CMK (cell line): Measurements from ENCODE around the gene BCS1L.

ENCODE experiments used
- DNase-seq: peaks from one replicate; pipeline ENCODE4 v3.0.0-alpha.2; 2010; ENCODE audit warnings: low read depth

BCS1L gene

GRCh38 chr2:218659258-218659987 is at the start of gene BCS1L, which contains the start of gene ZNF142:
BCS1L (plus strand) TSS chr2:218659683; CDS start chr2:218660988, 1,305 bp downstream.
ZNF142 (minus strand) TSS chr2:218659623; CDS start chr2:218656429, 3,194 bp downstream.
- DNase-seq: peak; percentile 88

GRCh38 chr2:218615868-218616315 is 43.6 kb upstream of the BCS1L start:
- no peak for DNase-seq

- no peak for DNase-seq
Observed at GRCh38 chr2:218618102-218618860, 41.2 kb upstream of the BCS1L start.

- no peak for DNase-seq
Observed at GRCh38 chr2:218621007-218621406, 38.5 kb upstream of the BCS1L start.

- DNase-seq: no peak
Observed at GRCh38 chr2:218622606-218623365, 36.7 kb upstream of the BCS1L start.

- no peak for DNase-seq
Observed at GRCh38 chr2:218623366-218623705, 36.1 kb upstream of the BCS1L start.

GRCh38 chr2:218626369-218626768 is 33.1 kb upstream of the BCS1L start:
- no peak for DNase-seq

- no peak for DNase-seq
Observed at GRCh38 chr2:218627939-218628338, 31.5 kb upstream of the BCS1L start.

GRCh38 chr2:218631837-218632236 is 27.6 kb upstream of the BCS1L start:
- no peak for DNase-seq

GRCh38 chr2:218635719-218636118 is 23.8 kb upstream of the BCS1L start:
- DNase-seq: no peak

GRCh38 chr2:218638372-218638771 is 21.1 kb upstream of the BCS1L start:
- DNase-seq: no peak

- DNase-seq: no peak
Observed at GRCh38 chr2:218642121-218642656, 17.3 kb upstream of the BCS1L start.

- no peak for DNase-seq
Observed at GRCh38 chr2:218642786-218643185, 16.7 kb upstream of the BCS1L start.

GRCh38 chr2:218643751-218644310 is 15.7 kb upstream of the BCS1L start:
- DNase-seq: no peak

GRCh38 chr2:218644721-218645120 is 14.8 kb upstream of the BCS1L start:
- DNase-seq: no peak

- no peak for DNase-seq
Observed at GRCh38 chr2:218645126-218645525, 14.4 kb upstream of the BCS1L start.

- DNase-seq: peak; percentile 33
Observed at GRCh38 chr2:218648088-218648786, 11.2 kb upstream of the BCS1L start.

GRCh38 chr2:218648787-218649100 is 10.7 kb upstream of the BCS1L start:
- no peak for DNase-seq

GRCh38 chr2:218655751-218656150 is 3.7 kb upstream of the BCS1L start:
- no peak for DNase-seq

- DNase-seq: peak; percentile 25
Observed at GRCh38 chr2:218658671-218659257, 719 bp upstream of the BCS1L start.

GRCh38 chr2:218659988-218660358 is 490 bp downstream of the BCS1L start:
- DNase-seq: no peak
